Stimulated activated CD8-positive, alpha-beta memory T cell treated with anti-CD3 and anti-CD28 coated beads, Interleukin-4, amount 100 ng/mL, for 48 hours (primary cell): ENCODE measurements around the gene JTB.
A peak's percentile ranks its signal among the peaks of the same experiment; 100 is the strongest.
"Not testable (repeated sequence)": the region's sequence is repeated elsewhere in the genome, so short reads cannot be mapped to it uniquely, and the experiment has no call there.

Experiments used
- DNase-seq: peaks from one replicate; pipeline ENCODE4 v3.0.0-alpha.2; 2020

The JTB gene

DNA sequence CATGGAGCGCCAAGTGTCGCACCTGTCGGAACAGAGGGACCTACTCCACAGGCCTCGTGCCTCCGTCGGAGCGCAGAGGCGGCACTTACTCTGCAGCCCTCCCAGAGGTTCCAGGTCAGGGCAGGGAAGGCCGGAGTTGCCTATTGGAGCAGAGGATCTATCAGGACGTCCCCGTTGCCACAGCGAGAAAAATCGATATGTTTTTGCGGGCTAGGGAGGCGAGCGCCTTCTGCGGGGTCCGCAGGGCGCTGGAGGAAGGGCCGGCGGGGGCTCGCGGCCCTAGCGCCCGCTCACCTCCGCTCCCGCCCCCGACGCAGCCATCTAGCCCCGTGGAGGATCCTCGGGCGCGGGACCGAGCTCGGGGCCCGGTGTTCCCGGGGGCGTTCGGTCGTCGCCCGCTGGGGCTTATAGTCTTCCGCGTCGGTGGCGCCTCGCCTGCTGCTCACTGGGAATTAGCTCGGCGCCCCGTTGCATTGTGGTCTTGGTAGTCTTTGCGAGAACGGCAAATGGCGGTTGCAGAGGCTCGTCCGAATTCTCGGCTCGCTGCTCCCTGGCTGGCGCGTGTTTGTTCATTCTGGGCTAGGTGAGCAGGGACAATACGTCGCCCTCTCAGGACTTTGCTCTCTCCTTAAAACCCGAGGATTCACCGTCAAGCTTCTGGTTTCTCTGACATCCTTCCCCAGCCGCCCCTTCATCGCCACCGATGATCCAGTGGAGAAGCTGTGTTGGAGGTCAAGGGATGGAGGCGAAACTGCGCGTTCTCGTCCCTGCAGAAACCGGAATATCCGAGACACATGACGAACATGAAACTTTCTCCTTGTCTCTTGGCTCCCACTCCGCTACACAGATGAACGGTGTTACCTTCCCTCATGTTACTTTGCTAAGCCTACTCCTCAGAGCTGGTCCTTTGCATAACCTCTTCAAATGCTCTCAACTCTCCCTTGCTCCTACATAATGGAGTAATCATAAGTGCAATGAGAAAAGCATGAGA, at the start of gene JTB:
Gene JTB, minus strand, starts transcription at position 425 of the 991 bp plus-strand sequence. Its CDS starts 422 bp downstream, at position 3.
- peak; percentile 89 for DNase-seq

DNA sequence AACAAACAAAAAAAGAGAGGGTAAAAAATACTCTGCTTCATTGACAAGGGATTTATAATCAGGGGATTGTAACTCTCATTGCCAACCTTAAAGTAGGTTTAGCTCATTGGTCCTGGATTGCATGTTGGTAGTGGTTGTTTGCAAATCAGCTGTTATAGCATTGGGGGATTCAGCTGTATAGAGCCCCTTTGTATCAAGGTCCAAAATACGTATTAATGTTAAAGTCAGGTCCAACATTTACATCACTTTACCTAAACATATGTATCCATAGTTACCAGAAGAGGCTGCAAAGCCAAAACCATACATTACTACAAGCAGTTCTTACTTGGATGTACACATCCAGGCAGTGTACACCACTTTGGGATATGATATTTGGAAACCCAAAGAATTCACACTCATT, 42.5 kb upstream of the JTB start:
- DNase-seq: no peak

DNA sequence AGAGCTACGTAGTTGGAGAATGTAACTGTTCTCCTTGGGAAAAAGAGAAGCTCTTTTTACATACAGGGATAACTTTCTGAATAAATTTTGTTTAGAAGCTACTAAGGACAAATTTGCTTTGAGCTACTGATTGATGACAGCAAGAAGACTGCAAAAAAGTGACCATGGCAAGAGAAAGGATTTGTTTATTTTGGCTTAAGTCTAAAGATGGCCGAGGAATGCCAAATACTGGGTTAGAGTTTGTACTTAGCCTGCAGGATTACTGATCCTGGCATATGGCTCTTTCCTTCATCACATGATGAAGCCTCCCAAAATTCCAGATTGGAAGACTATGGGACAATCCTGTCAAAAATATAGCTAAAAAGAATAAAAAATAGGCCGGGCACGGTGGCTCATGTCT, 41.8 kb upstream of the JTB start:
- no peak for DNase-seq

DNA sequence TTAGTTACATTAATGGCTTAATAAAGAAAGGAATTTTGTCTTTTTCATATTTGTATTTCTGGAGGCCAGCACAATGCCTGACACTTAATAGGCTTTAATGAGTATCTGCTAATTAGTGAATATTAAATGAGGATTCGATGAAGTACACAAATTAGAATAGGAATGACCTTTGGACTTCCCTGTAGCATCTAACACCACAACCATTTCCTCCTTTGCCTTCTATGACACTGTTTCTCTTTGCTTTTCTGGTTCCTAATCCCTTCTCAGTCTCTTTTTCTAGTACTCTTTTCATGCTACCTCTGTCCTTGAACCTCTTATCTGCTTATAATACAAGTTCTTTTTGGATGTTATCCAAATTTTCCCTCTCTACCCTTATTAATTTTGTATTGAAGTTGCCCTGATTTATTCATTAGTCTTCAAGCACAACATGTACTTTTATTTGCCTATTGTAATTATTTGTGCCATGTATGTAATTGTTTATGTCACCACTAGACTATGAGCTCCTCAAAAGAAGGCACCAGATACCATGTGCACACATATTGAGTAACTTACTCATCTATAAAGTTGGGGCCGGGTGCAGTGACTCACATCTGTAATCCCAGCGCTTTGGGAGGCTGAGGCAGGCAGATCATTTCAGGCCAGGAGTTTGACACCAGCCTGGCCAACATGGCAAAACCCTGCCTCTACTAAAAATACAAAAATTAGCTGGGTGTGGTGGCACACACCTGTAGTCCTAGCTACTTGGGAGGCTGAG, 36.9 kb upstream of the JTB start:
- no peak for DNase-seq

DNA sequence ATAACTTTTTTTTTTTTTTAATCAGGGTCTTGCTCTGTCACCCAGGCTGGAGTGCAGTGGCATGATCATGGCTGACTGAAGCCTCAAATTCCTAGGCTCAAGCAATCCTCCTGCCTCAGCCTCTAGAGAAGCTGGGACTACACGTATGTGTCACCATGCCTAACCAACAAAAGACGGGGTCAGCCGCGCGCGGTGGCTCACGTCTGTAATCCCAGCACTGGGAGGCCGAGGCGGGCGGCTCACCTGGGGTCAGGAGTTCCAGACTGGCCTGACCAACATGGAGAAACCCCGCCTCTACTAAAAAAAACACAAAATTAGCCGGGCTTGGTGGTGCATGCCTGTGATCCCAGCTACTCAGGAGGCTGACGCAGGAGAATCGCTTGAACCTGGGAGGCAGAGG, 35.1 kb upstream of the JTB start:
- not testable (repeated sequence) for DNase-seq

DNA sequence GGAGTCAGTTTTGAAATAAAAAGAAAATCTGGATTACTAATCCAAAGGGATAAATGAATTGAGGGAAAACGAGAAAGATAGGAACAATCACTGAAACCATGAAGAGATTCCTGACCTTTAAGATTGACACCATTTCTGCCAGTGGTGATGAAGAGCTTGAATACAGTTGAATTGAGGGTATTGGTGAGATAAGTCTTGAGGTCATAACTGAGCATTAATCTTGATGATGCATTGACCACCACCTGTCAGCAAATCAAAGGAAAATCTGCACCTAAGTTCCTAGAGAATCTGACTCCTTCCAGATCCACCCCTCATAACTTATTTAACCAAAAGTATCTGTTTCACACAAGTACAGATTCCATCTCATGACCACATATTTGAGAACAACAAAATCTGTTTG, 34.7 kb upstream of the JTB start:
- no peak for DNase-seq

DNA sequence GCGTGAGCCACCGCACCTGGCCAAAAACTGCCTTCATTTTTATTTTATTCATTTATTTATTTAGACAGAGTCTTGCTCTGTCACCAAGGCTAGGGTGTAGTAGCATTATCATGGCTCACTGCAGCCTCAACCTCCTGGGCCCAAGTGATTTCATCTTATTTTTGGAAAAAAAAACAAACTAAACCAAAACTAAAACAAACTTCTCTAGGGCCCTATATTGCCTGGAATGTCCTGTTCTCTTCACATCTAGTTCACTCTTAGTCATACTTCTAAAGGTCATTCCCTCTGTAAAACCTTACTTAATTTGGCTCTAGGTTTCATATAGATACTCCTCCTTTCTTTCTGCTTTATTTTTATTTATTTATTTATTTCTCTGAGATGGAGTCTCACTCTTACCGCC, 28.7 kb upstream of the JTB start:
- DNase-seq: no peak

DNA sequence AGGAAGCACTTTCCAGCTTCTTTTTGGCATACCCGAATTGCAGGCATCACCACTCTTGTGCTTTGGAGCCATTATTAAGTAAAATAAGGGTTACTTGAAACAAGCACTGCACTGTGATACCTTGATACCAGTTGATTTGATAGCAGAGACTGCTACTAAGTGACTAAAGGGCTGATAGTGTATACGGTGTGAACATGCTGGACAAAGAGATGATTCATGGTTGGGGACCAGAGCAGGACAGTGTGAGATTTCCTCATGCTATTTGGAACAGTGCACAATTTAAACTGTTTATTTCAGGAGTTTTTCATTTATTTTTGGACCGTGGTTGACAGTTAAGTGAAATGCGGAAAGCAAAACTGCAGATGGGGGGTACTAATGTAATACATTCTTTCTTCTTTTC, 22.9 kb upstream of the JTB start:
- no peak for DNase-seq

DNA sequence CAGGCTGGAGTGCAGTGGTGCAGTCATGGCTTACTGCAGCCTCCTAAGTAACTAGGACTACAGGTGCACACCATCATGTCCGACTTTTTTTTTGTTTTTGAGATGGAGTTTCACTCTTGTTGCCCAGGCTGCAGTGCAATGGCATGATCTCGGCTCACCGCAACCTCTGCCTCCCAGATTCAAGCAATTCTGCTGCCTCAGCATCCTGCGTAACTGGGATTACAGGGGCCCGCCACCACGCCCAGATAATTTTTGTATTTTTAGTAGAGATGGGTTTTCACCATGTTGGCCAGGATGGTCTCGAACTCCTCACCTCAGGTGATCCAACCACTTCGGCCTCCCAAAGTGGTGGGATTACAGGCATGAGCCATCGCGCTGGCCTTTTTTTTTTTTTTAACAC, 19.4 kb upstream of the JTB start:
- DNase-seq: not testable (repeated sequence)

DNA sequence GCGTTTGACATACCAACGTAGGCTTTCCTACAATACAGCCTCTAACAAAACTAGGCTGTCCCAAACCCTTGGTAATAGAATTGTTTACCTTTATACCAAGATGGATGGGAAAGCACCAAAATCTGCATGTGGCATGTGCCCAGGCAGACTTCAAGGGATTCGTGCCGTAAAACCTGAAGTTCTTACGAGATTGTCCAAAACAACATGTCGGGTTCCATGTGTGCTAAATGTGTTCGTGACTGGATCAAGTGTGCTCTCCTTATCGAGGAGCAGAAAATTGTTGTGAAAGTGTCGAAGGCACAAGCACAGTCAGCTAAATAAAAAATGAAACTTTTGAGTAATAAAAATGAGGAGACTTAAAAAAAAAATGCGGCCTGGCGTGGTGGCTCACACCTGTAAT, 18.2 kb upstream of the JTB start:
- DNase-seq: no peak

DNA sequence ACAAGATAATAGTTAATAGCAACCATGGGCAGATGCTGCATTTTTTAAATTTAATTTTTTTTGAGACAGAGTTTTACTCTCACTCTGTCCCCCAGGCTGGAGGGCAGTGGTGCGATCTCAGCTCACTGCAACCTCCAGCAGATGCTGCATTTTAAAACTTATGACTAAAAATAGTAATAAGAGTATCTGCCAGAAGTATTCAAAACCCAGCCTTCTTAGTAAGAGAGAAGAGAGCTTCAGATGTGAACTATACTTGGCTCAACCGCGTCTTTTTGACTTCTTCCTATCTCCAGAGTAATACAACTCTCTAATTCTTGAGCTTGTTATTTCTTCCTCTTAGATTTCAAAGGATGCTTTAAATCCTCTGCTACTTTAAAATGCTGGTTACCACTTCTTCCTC, 17.7 kb upstream of the JTB start:
- no peak for DNase-seq

DNA sequence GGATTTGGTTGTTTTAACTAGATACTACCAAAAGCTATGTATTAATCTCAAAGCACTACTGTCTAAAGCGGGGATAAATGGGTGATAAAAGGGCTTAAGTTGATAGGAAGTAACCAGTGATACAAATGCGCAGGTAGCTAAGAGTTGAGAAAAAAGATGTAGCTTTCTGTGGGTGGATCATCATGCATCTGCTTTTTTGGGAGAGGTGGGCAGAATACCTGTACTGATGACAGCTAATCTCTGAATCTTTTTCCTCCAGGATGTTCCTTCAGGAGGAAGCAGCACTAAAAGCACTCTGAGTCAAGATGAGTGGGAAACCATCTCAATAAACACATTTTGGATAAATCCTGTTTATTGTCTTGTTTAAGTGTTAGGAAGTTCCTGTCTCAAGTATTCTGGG, 14.3 kb upstream of the JTB start:
- no peak for DNase-seq

DNA sequence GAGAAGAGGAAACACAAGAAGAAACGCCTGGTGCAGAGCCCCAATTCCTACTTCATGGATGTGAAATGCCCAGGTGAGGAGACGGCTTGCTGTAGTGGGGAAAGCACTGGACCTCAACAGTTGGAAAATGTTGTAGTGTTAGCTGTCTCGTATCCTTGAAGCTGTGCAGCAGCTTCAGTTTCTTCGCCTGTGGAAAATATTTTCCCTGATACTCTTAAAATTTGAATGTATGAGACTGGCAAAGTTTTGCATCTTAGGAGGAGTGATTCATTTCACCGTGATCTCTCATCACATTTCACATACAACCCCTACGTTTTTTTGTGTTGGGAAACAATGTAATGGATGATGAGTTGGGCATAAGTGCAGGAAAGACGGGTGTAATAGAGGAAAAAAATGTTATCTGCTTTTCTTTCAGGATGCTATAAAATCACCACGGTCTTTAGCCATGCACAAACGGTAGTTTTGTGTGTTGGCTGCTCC, 13.7 kb upstream of the JTB start:
- no peak for DNase-seq

DNA sequence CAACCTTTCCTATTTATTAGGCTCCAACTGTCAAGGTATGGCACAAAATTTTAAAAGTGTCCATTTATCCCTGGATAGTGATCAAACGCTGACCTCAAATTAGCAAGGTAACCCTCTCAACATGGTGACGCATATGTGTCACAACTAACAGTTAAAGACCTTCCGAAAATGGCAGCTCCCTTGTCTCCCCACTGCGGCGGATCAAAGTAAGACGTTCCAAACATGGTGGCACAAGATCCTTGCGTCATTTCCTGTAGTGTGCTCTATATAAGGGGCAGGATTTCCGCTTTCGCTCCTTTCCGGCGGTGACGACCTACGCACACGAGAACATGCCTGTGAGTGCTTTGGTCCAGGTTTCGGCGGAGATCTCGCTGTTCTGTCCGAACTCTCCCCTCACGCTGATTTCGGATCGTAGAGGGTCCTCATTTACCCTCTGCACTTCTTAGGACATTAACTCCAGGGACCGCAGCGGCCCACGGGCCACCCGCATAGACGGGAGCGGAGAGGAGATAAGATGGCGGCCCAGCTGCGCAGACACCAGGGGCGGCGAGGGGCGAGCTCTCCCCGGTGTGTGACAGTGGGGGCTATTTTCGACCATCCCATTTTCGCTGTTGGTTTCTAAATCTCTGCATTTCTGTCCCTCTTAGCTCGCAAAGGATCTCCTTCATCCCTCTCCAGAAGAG, 13.1 kb upstream of the JTB start, which contains the start of gene RPS27:
Gene RPS27, plus strand, starts transcription at position 295 of the 683 bp plus-strand sequence. Its CDS starts 35 bp downstream, at position 330.
- peak; percentile 85 for DNase-seq

DNA sequence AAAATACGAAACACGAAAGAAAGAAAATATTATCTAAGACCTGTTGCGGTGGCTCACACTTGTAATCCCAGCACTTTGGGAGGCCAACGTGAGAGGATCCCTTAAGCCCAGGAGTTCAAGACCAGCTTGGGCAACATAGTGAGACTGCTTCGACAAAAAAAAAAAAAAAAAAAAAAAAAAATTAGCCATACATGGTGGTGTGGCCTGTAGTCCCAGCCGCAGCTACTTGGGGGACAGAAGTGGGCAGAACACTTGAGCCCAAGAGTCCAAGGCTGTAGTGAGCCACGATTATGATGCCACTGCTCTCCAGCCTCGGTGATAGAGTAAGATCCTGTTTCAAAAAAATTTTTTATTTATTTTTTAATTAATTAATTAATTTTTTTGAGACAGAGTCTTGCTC, 10.1 kb upstream of the JTB start:
- DNase-seq: no peak

DNA sequence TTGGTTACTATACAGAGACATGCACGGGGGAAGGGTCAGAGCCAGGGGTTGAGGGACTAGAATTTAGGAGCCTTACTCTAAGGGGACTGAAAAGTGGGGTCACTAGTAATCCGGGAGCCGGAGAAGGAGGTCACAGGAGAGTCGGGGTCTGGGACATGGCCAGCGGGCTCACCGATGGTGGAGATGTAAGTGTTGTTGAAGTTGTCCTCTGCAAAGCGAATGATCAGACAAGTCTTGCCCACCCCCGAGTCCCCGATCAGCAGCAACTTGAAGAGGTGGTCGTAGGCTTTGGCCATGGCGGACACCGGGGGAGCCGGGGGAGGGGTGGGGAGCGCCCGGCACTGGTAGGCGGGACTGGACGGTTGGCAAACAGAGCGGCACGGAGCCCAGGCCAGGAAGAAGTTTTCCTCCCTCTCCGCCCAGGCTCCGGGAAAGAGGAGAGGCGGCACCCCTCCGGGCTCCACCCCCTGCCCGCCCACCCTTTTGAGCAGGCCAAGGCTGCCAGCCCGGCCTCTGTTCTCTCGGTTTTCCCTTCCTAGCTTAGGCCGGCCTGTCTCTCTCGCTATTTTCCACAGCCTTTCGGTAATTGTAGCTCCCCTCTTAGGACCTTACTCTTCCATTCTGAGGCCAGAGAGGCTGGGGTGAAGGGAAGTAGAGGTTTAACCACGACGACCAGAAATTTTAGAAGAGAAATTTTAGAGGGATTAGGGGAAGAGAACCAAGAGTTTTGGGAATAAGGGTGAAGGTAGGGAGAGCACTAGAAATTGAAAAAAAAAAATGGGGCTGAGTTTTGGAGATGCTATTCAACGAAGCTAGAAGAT, 8.7 kb upstream of the JTB start, which contains the start of gene RAB13:
Gene RAB13, minus strand, starts transcription at position 399 of the 821 bp plus-strand sequence. Its CDS starts 103 bp downstream, at position 296.
- DNase-seq: peak; percentile 52

DNA sequence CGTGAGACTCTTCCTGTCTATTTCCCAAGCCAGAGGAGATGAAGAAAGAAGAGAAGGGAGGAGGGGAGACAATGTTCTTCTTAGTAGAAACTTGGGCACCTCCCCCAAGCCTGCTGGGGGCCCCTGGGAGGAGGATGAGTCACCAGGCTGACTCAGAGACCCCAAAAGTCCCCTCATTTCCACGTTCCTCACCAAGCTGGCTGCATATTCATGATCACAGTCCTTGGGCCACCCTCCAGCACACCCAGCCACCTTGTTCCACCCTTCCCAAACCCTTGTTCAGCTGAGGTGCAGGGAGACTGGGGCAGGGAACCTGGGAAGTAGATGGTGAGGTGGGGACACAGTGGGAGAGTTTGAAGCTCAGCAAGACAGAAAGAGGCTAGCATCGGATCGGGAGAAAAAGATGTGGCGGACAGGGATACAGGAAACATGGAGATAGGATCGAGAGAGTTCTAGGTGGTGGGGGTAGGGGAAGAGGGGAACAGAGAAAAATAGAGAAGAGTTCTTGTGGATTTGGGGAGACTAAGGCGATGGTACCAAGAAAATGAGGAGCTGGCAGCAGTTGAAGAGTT, 8.0 kb upstream of the JTB start:
- peak; percentile 76 for DNase-seq

DNA sequence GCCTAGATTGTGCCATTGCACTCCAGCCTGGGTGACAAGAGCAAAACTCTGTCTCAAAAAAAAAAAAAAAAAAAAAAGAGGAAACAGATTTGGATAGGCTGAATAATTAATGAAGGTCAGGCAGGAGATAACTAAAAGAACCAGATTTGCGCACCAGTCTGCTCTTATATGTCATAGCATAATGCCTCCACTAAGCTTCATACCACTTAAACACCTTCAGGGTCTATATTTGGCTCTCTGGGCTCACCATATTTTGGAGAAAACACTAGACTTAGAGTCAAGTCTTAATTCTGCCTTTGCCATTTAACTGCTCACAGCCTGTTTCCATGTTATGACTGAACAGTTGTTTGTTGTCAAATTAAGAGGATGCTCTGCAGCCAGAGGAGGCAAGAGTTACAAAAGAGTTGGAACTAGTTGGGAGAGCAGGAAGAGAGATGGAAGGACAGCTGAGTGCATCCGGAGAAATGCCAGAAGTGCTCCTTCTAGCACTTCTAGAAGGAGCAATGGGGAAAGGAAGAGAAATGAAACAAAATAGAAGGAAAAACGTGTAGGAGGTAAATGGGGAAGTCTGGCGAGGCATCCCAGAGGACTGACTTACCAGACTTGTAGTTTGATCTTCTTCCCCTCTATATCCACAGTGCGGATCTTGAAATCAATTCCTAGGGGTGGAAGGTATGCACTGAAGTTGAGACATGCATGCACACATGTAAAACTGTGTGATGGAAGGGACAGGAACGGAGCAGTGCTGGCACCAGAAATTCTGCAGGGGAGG, 6.8 kb upstream of the JTB start:
- DNase-seq: no peak

DNA sequence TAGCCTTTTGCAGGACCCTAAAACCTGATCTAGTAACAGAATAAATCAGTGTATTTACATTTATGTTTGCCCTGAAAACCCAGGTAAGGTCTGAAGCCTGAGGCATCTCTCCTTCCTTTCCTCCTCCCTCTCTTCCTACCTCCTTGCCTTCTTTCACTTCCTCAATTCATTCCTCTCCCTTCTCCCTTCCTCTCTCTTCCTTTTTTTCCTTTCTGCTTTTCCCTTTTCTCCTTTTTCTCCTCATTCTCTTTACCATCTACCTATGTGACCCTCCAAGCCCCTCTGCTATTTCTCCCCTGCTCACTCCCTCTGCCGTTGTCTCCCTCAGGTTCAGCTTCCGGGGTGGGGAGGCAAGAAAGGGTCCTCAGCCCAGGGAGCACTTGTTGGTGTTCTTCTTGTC, 4.3 kb upstream of the JTB start:
- not testable (repeated sequence) for DNase-seq

DNA sequence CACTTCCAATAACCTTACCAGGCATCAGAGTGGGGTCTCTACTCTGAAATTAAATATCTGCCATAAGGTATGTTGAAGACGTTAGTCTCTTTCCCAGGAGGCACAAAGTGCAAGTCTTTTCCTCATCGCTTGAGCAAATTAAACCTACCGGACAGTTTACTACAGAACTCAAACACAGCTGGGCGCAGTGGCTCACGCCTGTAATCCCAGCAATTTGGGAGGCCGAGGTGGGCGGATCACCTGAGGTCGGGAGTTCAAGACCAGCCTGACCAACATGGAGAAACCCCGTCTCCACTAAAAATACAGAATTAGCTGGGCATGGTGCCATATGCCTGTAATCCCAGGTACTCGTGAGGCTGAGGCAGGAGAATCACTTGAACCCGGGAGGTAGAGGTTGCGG, 1.6 kb upstream of the JTB start:
- not testable (repeated sequence) for DNase-seq
